H1 (cell line): Measurements from ENCODE around the gene TGFBI.

Source experiments
- CEBPB ChIP-seq: IDR thresholded peaks from 2 replicates; pipeline ENCODE4 v1.6.1; 2012; ENCODE audit warnings: low read depth, low read length
- EP300 ChIP-seq, 2 experiments: IDR thresholded peaks; 1 replicate in 1 of 2; 2 replicates in 1 of 2; pipeline ENCODE4 v1.6.1; 2011 to 2012; ENCODE audit warnings: low read depth in 2 of 2, low read length in 2 of 2, mild to moderate bottlenecking in 2 of 2, borderline replicate concordance in 1 of 2, inconsistent platforms in 1 of 2, moderate library complexity in 1 of 2
- GABPA ChIP-seq: IDR thresholded peaks from 2 replicates; pipeline ENCODE4 v1.6.1; 2011; ENCODE audit warnings: mild to moderate bottlenecking, low read length, moderate library complexity, borderline replicate concordance; ENCODE audit not compliant: insufficient read depth
- KDM5A ChIP-seq: fragments of 200-600 bp; IDR thresholded peaks from 2 replicates; pipeline ENCODE4 v1.7.1; 2012; ENCODE audit warnings: mild to moderate bottlenecking, low read length, inconsistent platforms, mixed read lengths
- POLR2A ChIP-seq, 2 experiments: IDR thresholded peaks; 1 replicate in 1 of 2; 2 replicates in 1 of 2; pipeline ENCODE4 v1.6.1; 2011; ENCODE audit warnings: low read depth in 2 of 2, low read length in 2 of 2, mild to moderate bottlenecking in 2 of 2; ENCODE audit errors: control extremely low read depth in 1 of 2
- TF ChIP-seq, protein P1 (sequence below), 3 experiments: IDR thresholded peaks; 1 replicate in 2 of 3; 2 replicates in 1 of 3; pipeline versions ENCODE4 v1.5.1 to v1.6.1; 2011; ENCODE audit warnings: low read length in 3 of 3, mild to moderate bottlenecking in 3 of 3, inconsistent platforms in 2 of 3, low read depth in 1 of 3, moderate library complexity in 1 of 3; ENCODE audit not compliant: insufficient read depth in 1 of 3; ENCODE audit errors: control extremely low read depth in 1 of 3
- TF ChIP-seq, protein P2 (sequence below): IDR thresholded peaks from 2 replicates; pipeline ENCODE4 v1.6.1; 2011; ENCODE audit warnings: low read length, improper control_type of control experiment

DNA sequence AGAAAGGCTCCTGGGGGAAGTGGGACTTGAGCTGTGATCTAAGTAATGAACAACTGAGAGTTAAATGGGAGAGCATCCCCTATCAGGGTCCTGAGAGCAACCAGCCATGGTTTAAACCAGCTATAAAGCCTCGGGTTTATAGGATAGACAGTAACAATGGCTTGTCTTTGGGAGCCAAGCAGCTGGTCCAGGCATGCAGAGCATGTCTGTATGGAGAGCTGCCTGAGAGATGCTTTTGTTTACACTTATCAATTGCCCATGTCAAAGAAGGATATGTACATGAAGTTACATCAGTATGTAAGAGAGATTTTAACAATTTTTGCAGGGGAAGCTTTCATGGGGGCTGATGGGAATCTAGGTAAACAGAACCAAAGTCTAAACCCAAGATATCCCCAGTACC lies 4.4 kb downstream of the TGFBI start:
- TF ChIP-seq, protein P1, sequence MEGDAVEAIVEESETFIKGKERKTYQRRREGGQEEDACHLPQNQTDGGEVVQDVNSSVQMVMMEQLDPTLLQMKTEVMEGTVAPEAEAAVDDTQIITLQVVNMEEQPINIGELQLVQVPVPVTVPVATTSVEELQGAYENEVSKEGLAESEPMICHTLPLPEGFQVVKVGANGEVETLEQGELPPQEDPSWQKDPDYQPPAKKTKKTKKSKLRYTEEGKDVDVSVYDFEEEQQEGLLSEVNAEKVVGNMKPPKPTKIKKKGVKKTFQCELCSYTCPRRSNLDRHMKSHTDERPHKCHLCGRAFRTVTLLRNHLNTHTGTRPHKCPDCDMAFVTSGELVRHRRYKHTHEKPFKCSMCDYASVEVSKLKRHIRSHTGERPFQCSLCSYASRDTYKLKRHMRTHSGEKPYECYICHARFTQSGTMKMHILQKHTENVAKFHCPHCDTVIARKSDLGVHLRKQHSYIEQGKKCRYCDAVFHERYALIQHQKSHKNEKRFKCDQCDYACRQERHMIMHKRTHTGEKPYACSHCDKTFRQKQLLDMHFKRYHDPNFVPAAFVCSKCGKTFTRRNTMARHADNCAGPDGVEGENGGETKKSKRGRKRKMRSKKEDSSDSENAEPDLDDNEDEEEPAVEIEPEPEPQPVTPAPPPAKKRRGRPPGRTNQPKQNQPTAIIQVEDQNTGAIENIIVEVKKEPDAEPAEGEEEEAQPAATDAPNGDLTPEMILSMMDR (IDR thresholded peaks at IDR 0.05; ENCODE audit: control extremely low read depth in 1 of 3, insufficient read depth in 1 of 3, low read depth in 1 of 3, low read length in 3 of 3) = no peak
- TF ChIP-seq POLR2A (IDR thresholded peaks at IDR 0.05; ENCODE audit: control extremely low read depth in 1 of 2, low read depth in 2 of 2, low read length in 2 of 2) (no peak), KDM5A (no peak), CEBPB (no peak), GABPA (no peak), EP300 (IDR thresholded peaks at IDR 0.05; ENCODE audit: borderline replicate concordance in 1 of 2, low read depth in 2 of 2, low read length in 2 of 2) (no peak)
- TF ChIP-seq, protein P2, sequence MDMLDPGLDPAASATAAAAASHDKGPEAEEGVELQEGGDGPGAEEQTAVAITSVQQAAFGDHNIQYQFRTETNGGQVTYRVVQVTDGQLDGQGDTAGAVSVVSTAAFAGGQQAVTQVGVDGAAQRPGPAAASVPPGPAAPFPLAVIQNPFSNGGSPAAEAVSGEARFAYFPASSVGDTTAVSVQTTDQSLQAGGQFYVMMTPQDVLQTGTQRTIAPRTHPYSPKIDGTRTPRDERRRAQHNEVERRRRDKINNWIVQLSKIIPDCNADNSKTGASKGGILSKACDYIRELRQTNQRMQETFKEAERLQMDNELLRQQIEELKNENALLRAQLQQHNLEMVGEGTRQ = no peak
